Astrocyte (in vitro differentiated cells and primary cell): ENCODE results near the gene SLITRK4. TPM values are rescaled to one million over a fixed set of nuclear protein-coding genes. Genes with fewer than 3 reads are reported as not detected.

ENCODE experiments used
- DNase-seq: peaks from one replicate; pipeline ENCODE4 v3.0.0-alpha.2; 2010; ENCODE audit warnings: low read depth
- FAIRE-seq: peaks from 2 replicates; lab custom pipeline; 2011; peaks lifted over from hg19 to GRCh38; lab: Jason Lieb, UNC
- H2AFZ ChIP-seq: 2 replicates; pipeline ENCODE4 v1.6.0; 2012; ENCODE audit warnings: low read depth, low read length, inconsistent platforms
- H3K27ac ChIP-seq: 2 replicates; pipeline ENCODE4 v1.5.1; 2011; ENCODE audit warnings: low read depth, low read length, inconsistent platforms
- H3K27me3 ChIP-seq: 2 replicates; pipeline ENCODE4 v1.6.0; 2011; ENCODE audit warnings: low read length, inconsistent platforms; ENCODE audit not compliant: insufficient read depth
- H3K36me3 ChIP-seq: 2 replicates; pipeline ENCODE4 v1.5.1; 2011; ENCODE audit warnings: low read length, inconsistent platforms; ENCODE audit not compliant: insufficient read depth
- H3K4me1 ChIP-seq: 2 replicates; pipeline ENCODE4 v1.5.1; 2011; ENCODE audit warnings: low read length, inconsistent platforms; ENCODE audit not compliant: insufficient read depth
- H3K4me2 ChIP-seq: 2 replicates; pipeline ENCODE4 v1.6.0; 2012; ENCODE audit warnings: low read length, inconsistent platforms
- H3K4me3 ChIP-seq: 2 replicates; pipeline ENCODE4 v1.5.1; 2011; ENCODE audit warnings: low read depth, mild to moderate bottlenecking, low read length, inconsistent platforms; ENCODE audit not compliant: insufficient read depth
- H3K79me2 ChIP-seq: 2 replicates; pipeline ENCODE4 v1.6.0; 2012; ENCODE audit warnings: mild to moderate bottlenecking, low read length, inconsistent platforms; ENCODE audit not compliant: insufficient read depth
- H3K9ac ChIP-seq: 2 replicates; pipeline ENCODE4 v1.6.0; 2012; ENCODE audit warnings: mild to moderate bottlenecking, low read length, inconsistent platforms
- H3K9me3 ChIP-seq: 2 replicates; pipeline ENCODE4 v1.5.1; 2012; ENCODE audit warnings: low read depth, mild to moderate bottlenecking, low read length, inconsistent platforms; ENCODE audit not compliant: insufficient read depth
- H4K20me1 ChIP-seq: 2 replicates; pipeline ENCODE4 v1.6.0; 2012; ENCODE audit warnings: low read length, inconsistent platforms; ENCODE audit not compliant: insufficient read depth
- H3K27ac Mint-ChIP-seq: one replicate; pipeline ENCODE4 v1.8.0; 2021; ENCODE audit warnings: mild to moderate bottlenecking, mixed read lengths; ENCODE audit not compliant: unreplicated experiment
- H3K27me3 Mint-ChIP-seq: one replicate; pipeline ENCODE4 v1.8.0; 2021; ENCODE audit warnings: low read depth, mixed read lengths; ENCODE audit not compliant: unreplicated experiment
- H3K36me3 Mint-ChIP-seq: one replicate; pipeline ENCODE4 v1.8.0; 2021; ENCODE audit warnings: low read depth, mixed read lengths; ENCODE audit not compliant: unreplicated experiment
- H3K4me1 Mint-ChIP-seq: one replicate; pipeline ENCODE4 v1.8.0; 2021; ENCODE audit warnings: low read depth, mixed read lengths; ENCODE audit not compliant: unreplicated experiment
- H3K4me3 Mint-ChIP-seq: one replicate; pipeline ENCODE4 v1.8.0; 2021; ENCODE audit warnings: mild to moderate bottlenecking, moderate library complexity, mixed read lengths; ENCODE audit not compliant: unreplicated experiment
- H3K9me3 Mint-ChIP-seq: one replicate; pipeline ENCODE4 v1.8.0; 2021; ENCODE audit warnings: mild to moderate bottlenecking, mixed read lengths; ENCODE audit not compliant: unreplicated experiment
- CTCF ChIP-seq: IDR thresholded peaks from 2 replicates; pipeline ENCODE4 v1.5.1; 2011; ENCODE audit warnings: low read depth, mild to moderate bottlenecking, inconsistent platforms, low read length, moderate library complexity; ENCODE audit not compliant: insufficient read depth
- EZH2 ChIP-seq: IDR thresholded peaks from 2 replicates; pipeline ENCODE4 v1.6.1; 2012; ENCODE audit warnings: mild to moderate bottlenecking, low read length, inconsistent platforms; ENCODE audit not compliant: insufficient read depth
- total RNA-seq: library from RNA; stranded (reverse); gene quantifications from 2 replicates; pipeline ENCODE4 v1.2.1, GENCODE V29; 2021

Gene SLITRK4
- total RNA-seq, 1 donor from 2014 or later = 2.7 TPM

GRCh38 chrX:143669395-143669794, 33.5 kb upstream of the SLITRK4 start:
- Histone ChIP-seq H3K4me1 (no peaks in the 10 kb centered on the region), H3K27ac (no peak overlapping the region), H3K4me3 (no peak overlapping the region), H3K36me3 (no peaks in the 10 kb centered on the region), H4K20me1 (no peaks in the 10 kb centered on the region), H3K79me2 (no peaks in the 10 kb centered on the region), H3K9ac (no peak overlapping the region), H3K27me3 (no peaks in the 10 kb centered on the region), H2AFZ (no peak overlapping the region), H3K4me2 (no peak overlapping the region), H3K9me3 (no peaks in the 10 kb centered on the region)
- FAIRE-seq (peak; percentile 37), DNase-seq (no peak)
- Mint-ChIP-seq H3K4me3 (no peak overlapping the region), H3K27me3 (no peaks in the 10 kb centered on the region), H3K4me1 (no peaks in the 10 kb centered on the region), H3K27ac (no peak overlapping the region), H3K9me3 (no peaks in the 10 kb centered on the region), H3K36me3 (no peaks in the 10 kb centered on the region)
- no peak for TF ChIP-seq EZH2
- no peak for TF ChIP-seq CTCF

GRCh38 chrX:143664302-143664701, 28.4 kb upstream of the SLITRK4 start:
- no peaks in the 10 kb centered on the region for H3K4me1 Mint-ChIP-seq
- no peak overlapping the region for H3K27ac ChIP-seq

More at GRCh38 chrX:143664302-143664701, 28.4 kb upstream of the SLITRK4 start:
- H3K9me3 Mint-ChIP-seq = no peaks in the 10 kb centered on the region
- H3K27ac Mint-ChIP-seq = no peak overlapping the region
- DNase-seq = no peak
- Histone ChIP-seq H4K20me1 (no peaks in the 10 kb centered on the region), H3K36me3 (no peaks in the 10 kb centered on the region), H3K4me3 (no peak overlapping the region), H3K27me3 (no peaks in the 10 kb centered on the region), H2AFZ (no peak overlapping the region), H3K9ac (no peak overlapping the region), H3K4me1 (no peaks in the 10 kb centered on the region), H3K79me2 (no peaks in the 10 kb centered on the region), H3K4me2 (no peak overlapping the region), H3K9me3 (no peaks in the 10 kb centered on the region)
- TF ChIP-seq EZH2 = no peak
- TF ChIP-seq CTCF = peak; percentile 35
- no peak for FAIRE-seq
- no peak overlapping the region for H3K4me3 Mint-ChIP-seq
- no peaks in the 10 kb centered on the region for H3K27me3 Mint-ChIP-seq
- no peaks in the 10 kb centered on the region for H3K36me3 Mint-ChIP-seq
